Activated T-helper 2 cell treated with anti-CD3 and anti-CD28 coated beads, Interferon-gamma antibody, Interleukin-2, Interleukin-4, amounts not matched to agents 10 μg/mL and 5 μg/mL and 100 μg/mL, durations not matched to agents 14 hours and 24 hours and 36 hours (primary cell): Measurements from ENCODE around the gene PLXNA3. TPM values are rescaled to one million over a fixed set of nuclear protein-coding genes. Genes with fewer than 3 reads are reported as not detected.

ENCODE experiments used
- DNase-seq: peaks from one replicate; pipeline ENCODE4 v3.0.0; 2021; ENCODE audit warnings: low spot score
- H3K27ac Mint-ChIP-seq: one replicate; pipeline ENCODE4 v1.8.0; 2021; ENCODE audit warnings: mixed read lengths
- H3K27me3 Mint-ChIP-seq: one replicate; pipeline ENCODE4 v1.8.0; 2021; ENCODE audit warnings: low read depth, mixed read lengths
- H3K36me3 Mint-ChIP-seq: one replicate; pipeline ENCODE4 v1.8.0; 2021; ENCODE audit warnings: low read depth, mixed read lengths
- H3K4me1 Mint-ChIP-seq: one replicate; pipeline ENCODE4 v1.8.0; 2021; ENCODE audit warnings: low read depth, mixed read lengths
- H3K4me3 Mint-ChIP-seq: one replicate; pipeline ENCODE4 v1.8.0; 2021; ENCODE audit warnings: low read depth, mild to moderate bottlenecking, moderate library complexity, mixed read lengths
- H3K9me3 Mint-ChIP-seq: one replicate; pipeline ENCODE4 v1.8.0; 2021; ENCODE audit warnings: mixed read lengths
- intact Hi-C: fragments of 100-400 bp; cut with micrococcal nuclease; formaldehyde crosslinking; loops from one replicate; pipeline ENCODE4 v1.15.1; 2023
- total RNA-seq: library from RNA; stranded (reverse); gene quantifications from 2 replicates; pipeline ENCODE4 v1.2.3, GENCODE V29; 2022

Gene PLXNA3
- total RNA-seq, 1 donor from 2014 or later: 62.5 TPM

DNA sequence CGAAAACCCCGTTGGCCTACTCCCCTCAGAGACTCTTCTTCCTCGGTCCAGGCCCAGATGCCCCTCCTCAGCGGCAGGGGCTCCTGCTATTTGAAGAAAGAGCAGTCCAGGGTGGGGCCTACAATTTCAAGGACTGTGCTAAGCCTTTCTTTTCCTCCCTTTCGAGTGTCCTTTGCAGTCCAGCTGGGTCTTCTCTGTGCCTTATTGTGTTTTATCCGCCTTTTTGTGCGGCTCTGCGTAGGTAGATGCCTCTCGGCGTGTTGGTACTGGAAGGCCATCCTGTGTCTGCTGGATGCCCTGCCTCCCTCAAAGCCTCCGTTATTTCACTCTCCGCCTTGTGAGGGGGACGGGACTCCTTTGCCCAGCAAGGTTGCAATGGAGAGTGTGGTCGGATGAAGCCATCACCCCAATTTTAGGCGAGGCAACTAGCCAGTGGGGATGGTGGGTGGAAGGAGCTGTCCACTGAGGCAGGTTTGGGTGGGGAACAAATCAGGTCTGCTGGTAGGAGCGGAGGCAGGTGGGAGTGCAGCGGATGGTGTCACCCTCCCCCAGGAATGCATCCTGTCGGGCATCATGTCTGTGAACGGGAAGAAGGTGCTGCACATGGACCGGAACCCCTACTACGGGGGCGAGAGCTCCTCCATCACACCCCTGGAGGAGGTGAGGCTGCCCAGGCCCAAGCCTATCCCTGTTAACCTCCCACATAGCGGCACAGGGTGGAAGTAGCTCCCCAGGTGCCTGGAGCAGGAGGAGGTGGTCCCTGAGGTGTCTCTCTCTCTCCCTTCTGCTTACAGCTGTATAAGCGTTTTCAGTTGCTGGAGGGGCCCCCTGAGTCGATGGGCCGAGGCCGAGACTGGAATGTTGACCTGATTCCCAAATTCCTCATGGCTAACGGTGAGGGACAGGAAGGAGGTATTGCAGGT, 19.8 kb upstream of the PLXNA3 start:
- Mint-ChIP-seq H3K4me1 (peaks cover 8% of the 10 kb centered on the region), H3K27ac (peak overlapping the region; percentile 65), H3K9me3 (no peaks in the 10 kb centered on the region), H3K27me3 (no peaks in the 10 kb centered on the region), H3K36me3 (peaks cover 36% of the 10 kb centered on the region), H3K4me3 (peak overlapping the region; percentile 85)
- intact Hi-C loops: loop anchor here (5.0 kb wide), 1 partner anchor 41 kb away; the partner anchor contains the start of gene RPL10
- no peak for DNase-seq

DNA sequence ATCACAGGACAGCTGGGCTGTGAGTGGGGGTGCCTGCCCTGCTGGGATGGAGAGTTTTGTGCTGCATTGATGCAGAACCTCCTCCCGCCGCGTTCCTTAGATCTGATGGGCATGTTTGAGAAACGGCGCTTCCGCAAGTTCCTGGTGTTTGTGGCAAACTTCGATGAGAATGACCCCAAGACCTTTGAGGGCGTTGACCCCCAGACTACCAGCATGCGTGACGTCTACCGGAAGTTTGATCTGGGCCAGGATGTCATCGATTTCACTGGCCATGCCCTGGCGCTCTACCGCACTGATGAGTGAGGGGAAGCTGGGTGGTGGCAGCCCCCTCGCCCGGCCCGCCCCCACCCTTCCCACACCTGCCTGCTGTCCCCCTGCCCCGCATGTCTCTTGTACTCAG, 18.2 kb upstream of the PLXNA3 start:
- intact Hi-C loops: loop anchor here (5.0 kb wide), 2 partner anchors 37 to 43 kb away; partner anchors contain the start of genes LAGE3 and RPL10

DNA sequence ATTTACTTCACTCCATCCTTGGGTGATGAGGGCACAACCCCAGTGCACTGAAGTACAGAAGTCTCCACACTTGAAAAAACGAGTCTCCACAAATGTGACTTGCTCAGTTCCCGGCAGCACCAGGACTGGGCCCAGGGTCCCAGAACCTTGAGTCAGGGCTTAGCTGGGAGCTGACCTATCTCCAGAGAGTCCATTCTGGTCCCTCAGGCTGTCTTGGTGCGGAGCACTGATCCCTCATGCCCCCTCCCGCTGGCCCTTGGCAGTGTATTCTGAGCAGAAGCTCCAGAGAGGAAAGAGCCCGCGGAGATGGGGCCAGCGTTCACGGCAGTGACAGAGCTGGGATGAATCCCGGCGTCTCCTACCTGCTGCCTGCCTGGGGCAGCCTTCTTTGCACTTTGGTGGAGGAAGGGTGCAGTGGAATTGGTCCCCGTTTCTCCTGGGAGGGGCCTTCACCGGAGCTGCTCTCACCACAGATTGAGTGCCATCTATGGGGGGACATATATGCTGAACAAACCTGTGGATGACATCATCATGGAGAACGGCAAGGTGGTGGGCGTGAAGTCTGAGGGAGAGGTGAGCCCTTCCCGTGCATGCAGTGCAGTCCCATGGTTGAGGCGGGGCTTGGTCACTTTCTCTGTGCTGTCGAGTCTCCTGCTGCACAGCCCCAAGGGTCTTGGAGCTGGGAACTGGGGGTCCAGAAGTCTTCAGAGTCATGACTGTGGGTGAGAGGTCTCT, 17.3 kb upstream of the PLXNA3 start:
- no peaks in the 10 kb centered on the region for H3K9me3 Mint-ChIP-seq
- no peak for DNase-seq
- H3K36me3 Mint-ChIP-seq: peaks cover 26% of the 10 kb centered on the region
- H3K27me3 Mint-ChIP-seq: no peaks in the 10 kb centered on the region
- intact Hi-C loops: loop anchor here (5.0 kb wide), 1 partner anchor 37 kb away; the partner anchor contains the start of gene LAGE3
- no peak overlapping the region for H3K4me3 Mint-ChIP-seq
- peaks cover 12% of the 10 kb centered on the region for H3K4me1 Mint-ChIP-seq
- no peak overlapping the region for H3K27ac Mint-ChIP-seq

More for the DNA sequence above, 18.2 kb upstream of the PLXNA3 start:
- H3K4me1 Mint-ChIP-seq: peaks cover 12% of the 10 kb centered on the region
- no peak overlapping the region for H3K4me3 Mint-ChIP-seq
- H3K27me3 Mint-ChIP-seq: no peaks in the 10 kb centered on the region
- H3K27ac Mint-ChIP-seq: no peak overlapping the region
- no peaks in the 10 kb centered on the region for H3K9me3 Mint-ChIP-seq
- peaks cover 33% of the 10 kb centered on the region for H3K36me3 Mint-ChIP-seq
- no peak for DNase-seq

DNA sequence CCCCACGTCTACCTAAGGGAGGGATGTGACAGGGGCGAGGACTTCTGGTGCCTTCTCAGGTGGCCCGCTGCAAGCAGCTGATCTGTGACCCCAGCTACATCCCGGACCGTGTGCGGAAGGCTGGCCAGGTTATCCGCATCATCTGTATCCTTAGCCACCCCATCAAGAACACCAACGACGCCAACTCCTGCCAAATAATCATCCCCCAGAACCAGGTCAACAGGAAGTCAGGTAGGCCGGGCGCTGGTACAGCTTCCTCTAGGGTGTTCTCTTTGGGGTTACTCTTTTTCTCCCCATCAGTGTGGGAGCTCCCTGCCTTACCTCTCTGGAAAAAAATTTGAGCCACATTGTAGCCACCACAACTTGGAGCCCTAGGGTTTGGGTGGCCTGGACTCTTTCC, 16.5 kb upstream of the PLXNA3 start:
- no peak for DNase-seq
- H3K4me3 Mint-ChIP-seq: no peak overlapping the region
- peaks cover 26% of the 10 kb centered on the region for H3K36me3 Mint-ChIP-seq
- no peaks in the 10 kb centered on the region for H3K9me3 Mint-ChIP-seq
- H3K27ac Mint-ChIP-seq: no peak overlapping the region
- intact Hi-C loops: loop anchor here (5.0 kb wide), 1 partner anchor 36 kb away; the partner anchor contains the start of gene LAGE3
- H3K4me1 Mint-ChIP-seq: peaks cover 8% of the 10 kb centered on the region
- H3K27me3 Mint-ChIP-seq: no peaks in the 10 kb centered on the region

DNA sequence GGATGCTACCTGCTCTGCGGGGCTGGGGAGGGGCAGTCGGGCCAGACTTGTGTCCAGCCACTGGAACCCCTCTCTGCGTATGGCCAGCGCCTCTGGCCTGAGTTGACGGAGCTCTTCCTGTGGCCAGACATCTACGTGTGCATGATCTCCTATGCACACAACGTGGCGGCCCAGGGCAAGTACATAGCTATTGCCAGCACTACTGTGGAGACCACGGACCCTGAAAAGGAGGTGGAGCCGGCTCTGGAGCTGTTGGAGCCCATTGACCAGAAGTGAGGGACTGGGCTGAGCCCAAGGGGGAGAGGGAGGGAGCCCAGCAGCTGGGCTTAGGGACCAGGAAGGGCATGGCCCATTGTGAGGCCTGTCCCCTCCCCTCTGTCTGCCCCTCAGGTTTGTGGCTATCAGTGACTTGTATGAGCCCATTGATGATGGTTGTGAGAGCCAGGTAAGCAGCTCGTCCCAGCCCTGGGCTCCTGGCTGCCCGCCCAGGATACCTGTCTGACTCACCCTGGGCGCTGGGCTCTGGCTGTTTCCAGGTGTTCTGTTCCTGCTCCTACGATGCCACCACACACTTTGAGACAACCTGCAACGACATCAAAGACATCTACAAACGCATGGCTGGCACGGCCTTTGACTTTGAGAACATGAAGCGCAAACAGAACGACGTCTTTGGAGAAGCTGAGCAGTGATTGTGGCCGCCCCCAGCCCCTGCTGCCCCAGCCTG, 15.9 kb upstream of the PLXNA3 start:
- no peak overlapping the region for H3K27ac Mint-ChIP-seq
- H3K4me1 Mint-ChIP-seq: peaks cover 8% of the 10 kb centered on the region
- intact Hi-C loops: loop anchor here (5.0 kb wide), 1 partner anchor 35 kb away; the partner anchor contains the start of gene LAGE3
- peaks cover 31% of the 10 kb centered on the region for H3K36me3 Mint-ChIP-seq
- H3K4me3 Mint-ChIP-seq: no peak overlapping the region
- H3K27me3 Mint-ChIP-seq: no peaks in the 10 kb centered on the region
- DNase-seq: no peak
- no peaks in the 10 kb centered on the region for H3K9me3 Mint-ChIP-seq

DNA sequence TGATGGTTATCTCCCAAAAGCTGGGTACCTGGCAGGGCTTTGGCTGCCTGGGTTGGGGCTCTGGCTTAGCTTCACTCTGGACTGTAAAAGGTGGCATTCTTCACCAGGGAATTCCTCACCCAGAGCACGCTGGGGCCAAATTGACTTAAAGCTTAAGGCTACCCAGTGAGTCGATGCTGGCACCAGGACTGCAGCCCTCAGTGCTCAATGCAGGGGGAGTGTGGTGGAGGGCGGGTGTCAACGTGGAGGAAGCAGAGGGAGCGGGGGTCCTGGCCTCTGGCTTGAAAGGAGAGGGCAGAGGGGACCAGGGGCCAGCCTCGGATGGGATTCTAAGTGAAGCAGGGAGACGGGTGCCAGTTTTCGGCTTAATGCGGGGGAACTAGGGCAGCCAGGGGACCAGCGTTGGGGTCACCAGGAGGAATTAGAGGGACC, 14.6 kb upstream of the PLXNA3 start:
- Mint-ChIP-seq H3K27ac (peak overlapping the region; percentile 50), H3K36me3 (peaks cover 30% of the 10 kb centered on the region), H3K9me3 (no peaks in the 10 kb centered on the region), H3K4me1 (peaks cover 3% of the 10 kb centered on the region), H3K4me3 (peak overlapping the region; percentile 75), H3K27me3 (no peaks in the 10 kb centered on the region)
- DNase-seq: no peak
- intact Hi-C loops: loop anchor here (5.0 kb wide), 1 partner anchor 34 kb away; the partner anchor contains the start of gene LAGE3

DNA sequence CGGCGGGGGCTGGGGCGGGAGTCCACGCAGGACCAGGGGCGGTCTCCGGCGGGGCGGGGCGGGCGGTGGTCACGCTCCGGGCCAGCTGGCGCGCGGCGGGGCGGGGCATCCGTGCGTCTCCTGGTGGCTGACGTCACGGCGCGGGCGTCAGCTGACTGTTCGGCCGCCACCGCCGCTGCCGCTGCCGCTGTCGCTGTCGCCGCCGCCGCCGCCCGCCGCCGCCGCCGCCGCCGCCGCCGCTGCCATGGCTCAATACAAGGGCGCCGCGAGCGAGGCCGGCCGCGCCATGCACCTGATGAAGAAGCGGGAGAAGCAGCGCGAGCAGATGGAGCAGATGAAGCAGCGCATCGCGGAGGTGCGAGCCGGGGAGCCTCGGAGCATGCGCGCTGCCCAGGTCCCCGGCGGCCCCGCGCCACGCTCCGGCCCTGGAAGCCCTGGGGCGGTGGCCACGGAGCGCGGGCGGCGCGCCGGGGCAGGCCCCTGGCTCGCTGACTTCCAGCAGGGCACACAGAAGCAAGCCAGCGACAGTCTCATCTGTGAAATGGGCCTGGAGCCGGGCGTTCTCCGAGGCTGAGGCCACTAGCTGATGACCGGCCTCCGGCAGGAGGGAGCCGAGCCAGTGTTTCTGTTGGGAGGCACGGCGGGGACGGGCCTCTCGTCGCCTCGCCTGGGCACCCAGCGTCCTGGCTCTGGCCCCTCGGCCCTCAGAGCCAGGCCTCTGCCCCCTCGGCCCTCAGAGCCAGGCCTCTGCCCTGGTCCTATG, 13.9 kb upstream of the PLXNA3 start, which contains the start of gene FAM50A:
Gene FAM50A, plus strand, starts transcription at position 150 of the 763 bp plus-strand sequence. Its CDS starts 95 bp downstream, at position 245.
- Mint-ChIP-seq H3K36me3 (peaks cover 27% of the 10 kb centered on the region), H3K27ac (peak within 1 kb of the TSS; percentile 50), H3K27me3 (no peaks in the 10 kb centered on the region), H3K4me3 (peak within 1 kb of the TSS; percentile 75), H3K4me1 (peaks cover 3% of the 10 kb centered on the region), H3K9me3 (no peaks in the 10 kb centered on the region)
- DNase-seq: peak; percentile 64
- intact Hi-C loops: loop anchor here (5.0 kb wide), 1 partner anchor 33 kb away; the partner anchor contains the start of gene LAGE3

DNA sequence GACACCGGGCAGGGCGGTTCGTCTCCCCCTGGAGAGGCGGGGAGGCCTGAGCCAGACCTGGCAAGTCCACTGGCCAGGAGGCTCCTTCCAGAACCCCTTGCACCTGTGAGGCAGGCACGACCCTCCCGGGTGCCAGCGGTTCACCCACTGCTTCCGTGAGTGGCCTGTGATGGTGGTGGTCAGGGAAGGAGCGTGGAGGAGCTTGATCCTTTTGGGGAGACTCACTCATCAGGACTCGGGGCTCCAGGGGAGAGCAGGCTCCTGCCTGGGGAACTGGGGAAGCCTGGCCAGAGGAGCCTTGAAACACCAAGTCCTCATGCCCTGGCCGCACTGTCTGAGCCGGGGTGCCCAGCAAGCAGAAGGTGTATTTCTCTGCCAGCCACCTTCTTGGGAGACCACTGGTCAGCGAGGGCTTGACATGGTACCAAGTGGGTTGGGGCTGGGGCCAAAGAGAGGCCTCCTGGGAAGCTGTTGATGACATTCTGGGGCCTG, 13.3 kb upstream of the PLXNA3 start:
- Mint-ChIP-seq H3K4me3 (peak overlapping the region; percentile 58), H3K4me1 (peaks cover 3% of the 10 kb centered on the region), H3K36me3 (peaks cover 27% of the 10 kb centered on the region), H3K27me3 (no peaks in the 10 kb centered on the region), H3K27ac (no peak overlapping the region), H3K9me3 (no peaks in the 10 kb centered on the region)
- intact Hi-C loops: loop anchor here (5.0 kb wide), 1 partner anchor 32 kb away; the partner anchor contains the start of gene LAGE3
- DNase-seq: no peak

DNA sequence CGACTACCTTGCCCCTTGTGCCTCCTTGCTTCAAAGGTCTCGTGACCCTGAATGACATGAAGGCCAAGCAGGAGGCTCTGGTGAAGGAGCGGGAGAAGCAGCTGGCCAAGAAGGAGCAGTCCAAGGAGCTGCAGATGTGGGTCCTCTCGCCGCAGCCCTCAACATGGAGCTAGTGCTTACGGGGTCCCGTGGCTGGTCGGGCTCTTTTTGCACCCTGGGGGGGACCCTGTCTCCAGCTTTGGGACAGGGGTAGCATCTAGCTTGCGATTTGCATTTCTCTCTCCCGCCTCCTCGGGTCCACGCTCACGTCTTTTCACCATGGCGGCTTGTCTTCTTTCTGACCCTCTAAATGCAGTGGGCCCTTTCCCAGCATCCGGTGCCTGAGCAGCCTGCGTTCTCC, 12.3 kb upstream of the PLXNA3 start:
- Mint-ChIP-seq H3K27ac (no peak overlapping the region), H3K9me3 (no peaks in the 10 kb centered on the region), H3K27me3 (no peaks in the 10 kb centered on the region), H3K4me1 (peaks cover 3% of the 10 kb centered on the region), H3K36me3 (peaks cover 29% of the 10 kb centered on the region), H3K4me3 (peak overlapping the region; percentile 51)
- DNase-seq: no peak
- intact Hi-C loops: no loop called here

DNA sequence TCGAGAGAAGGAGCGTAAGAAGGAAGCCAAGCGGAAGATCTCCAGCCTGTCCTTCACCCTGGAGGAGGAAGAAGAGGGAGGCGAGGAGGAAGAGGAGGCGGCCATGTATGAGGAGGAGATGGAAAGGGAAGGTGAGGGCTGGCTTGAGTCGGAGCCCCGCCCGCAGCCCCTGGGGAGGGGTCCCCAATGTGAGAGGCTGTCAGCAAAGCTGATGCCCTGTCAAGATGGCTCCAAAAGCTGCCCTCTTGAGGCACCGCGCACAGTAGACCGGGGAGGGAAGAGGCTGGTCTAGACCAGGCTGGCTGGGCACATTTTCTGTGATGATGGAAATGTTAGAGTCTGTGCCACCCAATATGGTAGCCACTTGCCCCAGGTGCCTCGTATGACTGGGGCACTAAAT, 11.7 kb upstream of the PLXNA3 start:
- DNase-seq: no peak
- H3K9me3 Mint-ChIP-seq: no peaks in the 10 kb centered on the region
- H3K27ac Mint-ChIP-seq: no peak overlapping the region
- intact Hi-C loops: no loop called here
- H3K4me1 Mint-ChIP-seq: peaks cover 3% of the 10 kb centered on the region
- H3K36me3 Mint-ChIP-seq: peaks cover 29% of the 10 kb centered on the region
- H3K27me3 Mint-ChIP-seq: no peaks in the 10 kb centered on the region
- H3K4me3 Mint-ChIP-seq: no peak overlapping the region

DNA sequence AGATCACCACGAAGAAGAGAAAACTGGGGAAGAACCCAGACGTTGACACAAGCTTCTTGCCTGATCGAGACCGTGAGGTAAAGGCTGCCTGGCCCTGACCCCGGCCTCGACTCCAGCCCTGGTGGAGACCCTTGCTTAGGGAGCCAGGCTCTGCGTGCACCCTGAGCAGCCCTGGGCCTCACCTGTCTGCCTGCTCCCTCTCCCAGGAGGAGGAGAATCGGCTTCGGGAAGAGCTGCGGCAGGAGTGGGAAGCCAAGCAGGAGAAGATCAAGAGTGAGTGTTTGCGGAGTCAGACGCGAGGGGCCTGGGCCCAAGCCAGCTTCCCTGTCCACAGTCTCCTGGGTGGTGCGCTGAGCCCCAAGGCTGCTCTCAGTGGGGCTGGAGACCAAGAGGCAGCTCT, 9.6 kb upstream of the PLXNA3 start:
- H3K4me3 Mint-ChIP-seq: no peak overlapping the region
- no peaks in the 10 kb centered on the region for H3K27me3 Mint-ChIP-seq
- no peak for DNase-seq
- peaks cover under 1% of the 10 kb centered on the region for H3K4me1 Mint-ChIP-seq
- H3K27ac Mint-ChIP-seq: no peak overlapping the region
- no peaks in the 10 kb centered on the region for H3K9me3 Mint-ChIP-seq
- intact Hi-C loops: no loop called here
- H3K36me3 Mint-ChIP-seq: peaks cover 34% of the 10 kb centered on the region
